Keratinocyte (primary cell): ENCODE measurements around the gene PLSCR3. TPM values are rescaled to one million over a fixed set of nuclear protein-coding genes. Genes with fewer than 3 reads are reported as not detected.

ENCODE experiments used
- DNase-seq: peaks from one replicate; pipeline ENCODE4 v3.0.0-alpha.2; 2011; ENCODE audit warnings: low read depth, missing footprints, low spot score
- FAIRE-seq: peaks from 2 replicates; lab custom pipeline; 2011; peaks lifted over from hg19 to GRCh38; lab: Jason Lieb, UNC
- H2AFZ ChIP-seq: 2 replicates; pipeline ENCODE4 v1.6.0; 2012; ENCODE audit warnings: low read length, control low read depth, inconsistent platforms; ENCODE audit not compliant: control insufficient read depth
- H3K27ac ChIP-seq: 2 replicates; pipeline ENCODE4 v1.5.1; 2011; ENCODE audit warnings: low read length; ENCODE audit not compliant: control insufficient read depth, insufficient read depth
- H3K27me3 ChIP-seq: 3 replicates; pipeline ENCODE4 v1.6.0; 2011; ENCODE audit warnings: low read length; ENCODE audit not compliant: control insufficient read depth, insufficient read depth; ENCODE audit errors: extremely low read depth
- H3K36me3 ChIP-seq, 2 experiments: 2 replicates in 1 of 2; 3 replicates in 1 of 2; pipeline ENCODE4 v1.5.1; 2011; ENCODE audit warnings: low read length in 2 of 2, mild to moderate bottlenecking in 1 of 2; ENCODE audit not compliant: control insufficient read depth in 2 of 2, insufficient read depth in 2 of 2; ENCODE audit errors: extremely low read depth in 1 of 2
- H3K4me1 ChIP-seq: 3 replicates; pipeline ENCODE4 v1.5.1; 2011; ENCODE audit warnings: low read length; ENCODE audit not compliant: control insufficient read depth, insufficient read depth; ENCODE audit errors: extremely low read depth
- H3K4me2 ChIP-seq: 3 replicates; pipeline ENCODE4 v1.6.0; 2011; ENCODE audit warnings: low read depth, low read length; ENCODE audit not compliant: control insufficient read depth, insufficient read depth; ENCODE audit errors: extremely low read depth
- H3K4me3 ChIP-seq, 3 experiments: fragments of 200-600 bp in 1 of 3; sonication (generic) in 1 of 3; 2 replicates in 2 of 3; 3 replicates in 1 of 3; pipeline ENCODE4 v1.5.1; 2011 to 2016; ENCODE audit warnings: low read length in 3 of 3, mild to moderate bottlenecking in 3 of 3, control low read depth in 2 of 3, inconsistent platforms in 1 of 3, low read depth in 1 of 3, mixed read lengths in 1 of 3, mixed run types in 1 of 3, moderate library complexity in 1 of 3; ENCODE audit not compliant: control insufficient read depth in 2 of 3, insufficient read depth in 2 of 3; ENCODE audit errors: extremely low read depth in 1 of 3
- H3K79me2 ChIP-seq: 2 replicates; pipeline ENCODE4 v1.6.0; 2012; ENCODE audit warnings: low read length; ENCODE audit not compliant: control insufficient read depth, insufficient read depth
- H3K9ac ChIP-seq: 3 replicates; pipeline ENCODE4 v1.6.0; 2011; ENCODE audit warnings: low read length; ENCODE audit not compliant: control insufficient read depth, insufficient read depth; ENCODE audit errors: extremely low read depth
- H3K9me1 ChIP-seq: 3 replicates; pipeline ENCODE4 v1.6.0; 2011; ENCODE audit warnings: low read length; ENCODE audit not compliant: control insufficient read depth, insufficient read depth; ENCODE audit errors: extremely low read depth
- H3K9me3 ChIP-seq: 2 replicates; pipeline ENCODE4 v1.5.1; 2012; ENCODE audit warnings: low read depth, low read length; ENCODE audit not compliant: control insufficient read depth
- H4K20me1 ChIP-seq: 3 replicates; pipeline ENCODE4 v1.6.0; 2011; ENCODE audit warnings: low read length; ENCODE audit not compliant: control insufficient read depth, insufficient read depth; ENCODE audit errors: extremely low read depth
- CTCF ChIP-seq, 3 experiments: IDR thresholded peaks in 1 of 3; conservative IDR thresholded peaks in 1 of 3; optimal IDR thresholded peaks in 1 of 3; 2 replicates in 2 of 3; 3 replicates in 1 of 3; pipeline versions ENCODE3 to v1.5.1; 2011; ENCODE audit warnings: low read length in 3 of 3, mild to moderate bottlenecking in 3 of 3, moderate library complexity in 2 of 3, control low read depth in 1 of 3, inconsistent platforms in 1 of 3; ENCODE audit not compliant: insufficient read depth in 2 of 3; ENCODE audit errors: extremely low read depth in 1 of 3
- EZH2 ChIP-seq: IDR thresholded peaks from one replicate; pipeline ENCODE4 v1.6.1; 2012; ENCODE audit warnings: inconsistent platforms, mild to moderate bottlenecking, low read length, moderate library complexity
- dilution Hi-C: fragments of 300-500 bp; cut with MboI; formaldehyde crosslinking; loops from one replicate; pipeline ENCODE4 v1.7.0; 2020; ENCODE audit warnings: low sequenced_read_pairs; ENCODE audit not compliant: extremely low pct_ligation_motif_present
- polyA plus RNA-seq, 5 experiments: library from polyadenylated mRNA; depleted of rRNA in 3 of 5; stranded (reverse) in 3 of 5; stranded (forward) in 1 of 5; unstranded in 1 of 5; fragments of >200 nt; gene quantifications; 1 replicate in 1 of 5; 2 replicates in 3 of 5; 3 replicates in 1 of 5; pipeline versions ENCODE4 v1.2.1 to v1.2.3, GENCODE V29; 2011 to 2012; ENCODE audit warnings: missing spikeins in 2 of 5, low read depth in 1 of 5, low replicate concordance in 1 of 5

Gene PLSCR3
- polyA plus RNA-seq, 1 donor (not counting 4 experiments of a cell fraction or from before 2014, with no cell fraction given): 30.5 TPM

- H3K27me3 ChIP-seq: no peaks in the 10 kb centered on the region
- peaks cover 3% of the 10 kb centered on the region for H3K9me1 ChIP-seq
- no peak overlapping the region for H3K27ac ChIP-seq
- dilution Hi-C loops: no loop called here
- H3K4me1 ChIP-seq: peaks cover 11% of the 10 kb centered on the region
- H2AFZ ChIP-seq: no peak overlapping the region
- H3K4me2 ChIP-seq: no peak overlapping the region
- peaks cover 19% of the 10 kb centered on the region for H3K79me2 ChIP-seq
- H3K9me3 ChIP-seq: no peaks in the 10 kb centered on the region
- no peak for FAIRE-seq
- TF ChIP-seq EZH2: no peak
- no peak for TF ChIP-seq CTCF (optimal IDR thresholded peaks at IDR 0.05 in 1 of 3, IDR thresholded peaks at IDR 0.05 in 1 of 3, conservative IDR thresholded peaks at IDR 0.05 in 1 of 3; ENCODE audit: extremely low read depth in 1 of 3, insufficient read depth in 2 of 3, low read length in 3 of 3)
- H3K9ac ChIP-seq: no peak overlapping the region
- H4K20me1 ChIP-seq: no peaks in the 10 kb centered on the region
- DNase-seq: no peak
- peaks cover 7 to 16% of the 10 kb centered on the region in 2 experiments for H3K36me3 ChIP-seq
- H3K4me3 ChIP-seq: no peak overlapping the region
Observed at GRCh38 chr17:7396147-7396546, 1.8 kb upstream of the PLSCR3 start.

GRCh38 chr17:7393613-7394451, 493 bp downstream of the PLSCR3 start:
- dilution Hi-C loops: no loop called here
- DNase-seq (no peak), FAIRE-seq (no peak)
- Histone ChIP-seq H3K4me3 (peak overlapping the region; percentile 83 to 90 (median 89)), H3K4me1 (peaks cover 11% of the 10 kb centered on the region), H3K4me2 (peak overlapping the region; percentile 77), H3K27me3 (no peaks in the 10 kb centered on the region), H2AFZ (peak overlapping the region; percentile 66), H3K79me2 (peaks cover 27% of the 10 kb centered on the region), H3K9me3 (no peaks in the 10 kb centered on the region), H3K27ac (peak overlapping the region; percentile 69), H3K9ac (peak overlapping the region; percentile 80), H3K36me3 (peaks cover 22 to 39% of the 10 kb centered on the region in 2 experiments), H4K20me1 (no peaks in the 10 kb centered on the region), H3K9me1 (no peaks in the 10 kb centered on the region)
- TF ChIP-seq CTCF (optimal IDR thresholded peaks at IDR 0.05 in 1 of 3, IDR thresholded peaks at IDR 0.05 in 1 of 3, conservative IDR thresholded peaks at IDR 0.05 in 1 of 3; ENCODE audit: extremely low read depth in 1 of 3, insufficient read depth in 2 of 3, low read length in 3 of 3): peak in 2 of 3 experiments; percentile 6 to 17
- no peak for TF ChIP-seq EZH2
